MCF 10A (cell line): ENCODE measurements around the gene XCL2. TPM values are rescaled to one million over a fixed set of nuclear protein-coding genes. Genes with fewer than 3 reads are reported as not detected.

Source experiments
- BruUV-seq: library from RNA; stranded (reverse); fragments of 400-500 nt; replicated peaks from 2 replicates; lab custom pipeline; 2021; lab: Mats Ljungman, UMichigan
- CTCF ChIA-PET: fragments of 300-600 bp; sonication (Branson Sonifier 250); formaldehyde crosslinking; extraction: SDS; loops from one replicate; lab custom pipeline; 2021; ENCODE audit warnings: antibody characterized with exemption, inconsistent platforms; lab: Yijun Ruan, JAX
- POLR2A ChIA-PET: fragments of 300-600, 350-650 bp; sonication (Branson Sonifier 250); formaldehyde crosslinking; extraction: SDS; loops from one replicate; lab custom pipeline; 2020; ENCODE audit warnings: antibody characterized with exemption, inconsistent platforms; lab: Yijun Ruan, JAX
- DNase-seq: peaks from one replicate; pipeline ENCODE4 v3.0.0-alpha.2; 2018; ENCODE audit not compliant: unreplicated experiment
- H3K27ac Mint-ChIP-seq: one replicate; pipeline ENCODE4 v1.8.0; 2022; ENCODE audit warnings: mild to moderate bottlenecking, low read depth, mixed read lengths; ENCODE audit not compliant: unreplicated experiment
- H3K27me3 Mint-ChIP-seq: one replicate; pipeline ENCODE4 v1.8.0; 2022; ENCODE audit warnings: mixed read lengths; ENCODE audit not compliant: insufficient read depth, unreplicated experiment
- H3K36me3 Mint-ChIP-seq: one replicate; pipeline ENCODE4 v1.8.0; 2022; ENCODE audit warnings: mild to moderate bottlenecking, moderate library complexity, mixed read lengths; ENCODE audit not compliant: insufficient read depth, unreplicated experiment
- H3K4me1 Mint-ChIP-seq: one replicate; pipeline ENCODE4 v1.8.0; 2022; ENCODE audit warnings: mixed read lengths; ENCODE audit not compliant: insufficient read depth, unreplicated experiment
- H3K4me3 Mint-ChIP-seq: one replicate; pipeline ENCODE4 v1.8.0; 2022; ENCODE audit warnings: mild to moderate bottlenecking, moderate library complexity, mixed read lengths; ENCODE audit not compliant: unreplicated experiment
- H3K9me3 Mint-ChIP-seq: one replicate; pipeline ENCODE4 v1.8.0; 2022; ENCODE audit warnings: mixed read lengths; ENCODE audit not compliant: unreplicated experiment
- intact Hi-C: fragments of 100-400 bp; cut with micrococcal nuclease; formaldehyde crosslinking; loops from 2 replicates; pipeline ENCODE4 v1.14.1; 2022
- total RNA-seq: library from RNA; stranded (reverse); gene quantifications from 2 replicates; pipeline ENCODE4 v1.2.3, GENCODE V29; 2022
- TF ChIP-seq, protein P1 (sequence below): fragments of 200-600 bp; IDR thresholded peaks from one replicate; pipeline ENCODE4 v1.8.0; 2022; ENCODE audit warnings: antibody characterized with exemption, mild to moderate bottlenecking; ENCODE audit not compliant: unreplicated experiment

XCL2 gene
- total RNA-seq, 1 experiment from 2014 or later: not detected

GRCh38 chr1:168531615-168532345 is 12.0 kb downstream of the XCL2 start:
- H3K4me1 Mint-ChIP-seq: no peaks in the 10 kb centered on the region

GRCh38 chr1:168529518-168529917 is 14.3 kb downstream of the XCL2 start:
- no peaks in the 10 kb centered on the region for H3K4me1 Mint-ChIP-seq
- no peaks in the 10 kb centered on the region for H3K27me3 Mint-ChIP-seq
- ChIA-PET POLR2A (no interaction called here), CTCF (no interaction called here)
- H3K4me3 Mint-ChIP-seq: no peak overlapping the region
- intact Hi-C loops: no loop called here
- TF ChIP-seq, protein P1, sequence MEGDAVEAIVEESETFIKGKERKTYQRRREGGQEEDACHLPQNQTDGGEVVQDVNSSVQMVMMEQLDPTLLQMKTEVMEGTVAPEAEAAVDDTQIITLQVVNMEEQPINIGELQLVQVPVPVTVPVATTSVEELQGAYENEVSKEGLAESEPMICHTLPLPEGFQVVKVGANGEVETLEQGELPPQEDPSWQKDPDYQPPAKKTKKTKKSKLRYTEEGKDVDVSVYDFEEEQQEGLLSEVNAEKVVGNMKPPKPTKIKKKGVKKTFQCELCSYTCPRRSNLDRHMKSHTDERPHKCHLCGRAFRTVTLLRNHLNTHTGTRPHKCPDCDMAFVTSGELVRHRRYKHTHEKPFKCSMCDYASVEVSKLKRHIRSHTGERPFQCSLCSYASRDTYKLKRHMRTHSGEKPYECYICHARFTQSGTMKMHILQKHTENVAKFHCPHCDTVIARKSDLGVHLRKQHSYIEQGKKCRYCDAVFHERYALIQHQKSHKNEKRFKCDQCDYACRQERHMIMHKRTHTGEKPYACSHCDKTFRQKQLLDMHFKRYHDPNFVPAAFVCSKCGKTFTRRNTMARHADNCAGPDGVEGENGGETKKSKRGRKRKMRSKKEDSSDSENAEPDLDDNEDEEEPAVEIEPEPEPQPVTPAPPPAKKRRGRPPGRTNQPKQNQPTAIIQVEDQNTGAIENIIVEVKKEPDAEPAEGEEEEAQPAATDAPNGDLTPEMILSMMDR: no peak
- BruUV-seq: no TSS peak
- DNase-seq: no peak
- no peak overlapping the region for H3K27ac Mint-ChIP-seq
- H3K9me3 Mint-ChIP-seq: peaks cover under 1% of the 10 kb centered on the region
- no peaks in the 10 kb centered on the region for H3K36me3 Mint-ChIP-seq

More at GRCh38 chr1:168531615-168532345, 12.0 kb downstream of the XCL2 start:
- no TSS peak for BruUV-seq
- H3K36me3 Mint-ChIP-seq: no peaks in the 10 kb centered on the region
- ChIA-PET POLR2A (no interaction called here), CTCF (interaction anchor here (0.6 to 0.9 kb wide), 2 partner anchors 15 to 28 kb away, joined by 3 read pairs; no protein-coding TSS in a partner anchor)
- no peak overlapping the region for H3K4me3 Mint-ChIP-seq
- no peak for DNase-seq
- TF ChIP-seq, protein P1: no peak
- H3K27ac Mint-ChIP-seq: no peak overlapping the region
- no peaks in the 10 kb centered on the region for H3K27me3 Mint-ChIP-seq
- no peaks in the 10 kb centered on the region for H3K9me3 Mint-ChIP-seq
- intact Hi-C loops: no loop called here

DNA sequence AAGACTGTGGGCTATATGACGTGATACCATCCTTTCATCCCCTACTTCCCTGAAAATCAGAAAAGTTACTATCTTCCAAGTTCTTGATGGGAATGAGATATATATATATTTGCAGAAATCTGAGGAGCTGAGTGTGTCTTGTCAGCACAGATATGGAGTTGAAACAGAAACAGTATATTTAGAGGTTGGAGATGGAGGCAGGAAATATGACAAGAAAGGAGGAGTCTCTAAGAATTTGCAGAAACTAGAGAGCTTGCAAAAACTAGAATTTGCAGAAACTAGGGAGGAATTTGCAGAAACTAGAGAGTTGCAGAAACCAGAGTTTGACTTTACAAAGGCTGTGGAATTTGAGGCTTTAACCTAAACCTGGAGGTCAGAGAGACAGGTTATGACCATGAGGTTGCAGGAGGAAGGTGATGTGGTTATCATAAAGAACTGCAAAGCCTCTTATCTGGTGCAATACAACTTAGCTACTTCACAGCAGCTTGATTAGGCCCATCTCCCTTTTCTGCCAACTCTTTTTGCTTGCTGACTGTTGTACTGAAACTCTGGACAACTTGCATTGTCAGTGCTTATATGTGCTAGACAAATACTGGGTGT is 22.3 kb downstream of the XCL2 start:
- intact Hi-C loops: no loop called here
- ChIA-PET POLR2A (no interaction called here), CTCF (interaction anchor here (0.5 to 1.0 kb wide), 2 partner anchors 81 to 1856 kb away, joined by 3 to 4 read pairs; no protein-coding TSS in a partner anchor)
- Mint-ChIP-seq H3K36me3 (no peaks in the 10 kb centered on the region), H3K4me3 (no peak overlapping the region), H3K27me3 (no peaks in the 10 kb centered on the region), H3K4me1 (no peaks in the 10 kb centered on the region), H3K27ac (no peak overlapping the region), H3K9me3 (peaks cover 19% of the 10 kb centered on the region)
- TF ChIP-seq, protein P1: no peak
- DNase-seq: no peak
- no TSS peak for BruUV-seq

DNA sequence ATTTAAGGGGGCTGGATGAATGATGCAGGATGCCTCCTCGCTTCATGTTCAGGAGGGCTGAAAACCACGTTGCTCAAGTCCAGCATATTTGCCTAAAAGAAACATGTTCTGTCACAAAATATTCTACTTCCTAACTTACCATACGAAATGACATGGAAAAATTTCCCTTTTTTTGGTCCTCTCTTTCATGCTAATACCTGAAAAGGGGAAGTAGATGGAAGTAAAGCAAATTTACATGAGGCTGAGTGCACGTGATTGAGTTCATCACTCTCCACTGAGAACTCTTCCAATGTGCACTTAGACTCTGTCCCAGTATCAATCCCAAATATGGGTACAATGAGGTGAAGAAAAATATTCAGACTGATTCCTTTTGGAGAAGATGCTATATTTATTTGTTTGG is 23.0 kb downstream of the XCL2 start:
- Mint-ChIP-seq H3K4me3 (no peak overlapping the region), H3K27ac (no peak overlapping the region), H3K4me1 (no peaks in the 10 kb centered on the region), H3K36me3 (no peaks in the 10 kb centered on the region), H3K27me3 (no peaks in the 10 kb centered on the region), H3K9me3 (peaks cover 19% of the 10 kb centered on the region)
- no peak for DNase-seq
- no TSS peak for BruUV-seq
- TF ChIP-seq, protein P1: no peak
- ChIA-PET CTCF (interaction anchor here (0.6 to 0.7 kb wide), 2 partner anchors 136 to 191 kb away, joined by 3 read pairs; no protein-coding TSS in a partner anchor), POLR2A (no interaction called here)
- intact Hi-C loops: no loop called here
